AG09319 (cell line): ENCODE data around the gene RASSF1.

Source experiments
- DNase-seq: peaks from one replicate; pipeline ENCODE4 v3.0.0-alpha.2; 2010; ENCODE audit warnings: low read depth; ENCODE audit errors: extremely low read depth
- CTCF ChIP-seq: IDR thresholded peaks from 2 replicates; pipeline ENCODE4 v1.5.1; 2011; ENCODE audit warnings: low read depth, mild to moderate bottlenecking, inconsistent platforms, low read length, moderate library complexity

RASSF1 gene

GRCh38 chr3:50374363-50375257 lies 34.0 kb upstream of the RASSF1 start:
- no peak for TF ChIP-seq CTCF
- DNase-seq: no peak

DNA sequence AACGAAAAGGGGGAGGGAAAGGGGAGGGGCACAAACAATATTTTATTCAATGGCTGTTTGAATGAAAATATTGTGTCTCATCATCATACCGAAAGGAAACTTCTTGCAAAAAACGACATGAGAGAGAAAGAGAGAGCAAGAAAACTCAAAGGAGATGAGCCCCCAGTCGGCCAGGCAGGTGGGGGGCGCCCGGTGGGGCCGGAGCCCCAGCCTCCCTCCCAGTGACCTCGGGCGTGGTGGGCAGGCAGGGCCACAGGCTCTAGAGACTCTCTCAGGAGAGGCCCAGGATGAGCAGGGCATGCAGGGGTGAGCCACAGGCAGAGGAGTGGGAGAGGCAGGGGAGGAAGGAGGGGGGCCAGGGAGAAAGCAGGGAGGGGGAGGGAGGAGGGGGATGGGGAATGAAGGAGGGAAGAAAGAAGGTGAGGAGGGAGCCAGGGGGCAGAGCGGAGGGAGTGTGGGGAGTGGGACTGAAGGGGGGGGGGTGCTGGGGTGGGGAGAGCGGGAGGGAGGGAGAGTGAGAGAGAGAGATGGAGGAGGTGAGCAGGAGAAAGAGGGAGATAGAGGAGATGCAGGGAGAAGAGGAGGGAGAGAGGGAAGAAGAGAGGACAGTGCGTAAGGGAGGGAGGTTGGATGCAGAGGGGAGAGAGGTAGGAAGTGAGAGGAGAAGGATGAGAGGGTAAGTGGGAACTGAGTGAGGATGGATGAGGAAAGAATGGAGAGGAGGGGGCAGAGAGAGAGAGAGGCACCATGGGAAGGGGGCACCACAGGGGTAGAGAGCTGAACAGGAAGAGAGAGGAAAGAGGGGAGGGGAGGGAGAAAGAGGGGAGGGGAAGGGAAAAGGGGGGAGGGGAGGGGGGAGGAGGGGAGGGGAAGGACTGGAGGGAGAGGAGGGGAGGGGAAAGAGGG lies 32.8 kb upstream of the RASSF1 start:
- TF ChIP-seq CTCF: no peak
- DNase-seq: no peak

GRCh38 chr3:50372349-50372748 lies 31.7 kb upstream of the RASSF1 start:
- no peak for TF ChIP-seq CTCF
- no peak for DNase-seq

DNA sequence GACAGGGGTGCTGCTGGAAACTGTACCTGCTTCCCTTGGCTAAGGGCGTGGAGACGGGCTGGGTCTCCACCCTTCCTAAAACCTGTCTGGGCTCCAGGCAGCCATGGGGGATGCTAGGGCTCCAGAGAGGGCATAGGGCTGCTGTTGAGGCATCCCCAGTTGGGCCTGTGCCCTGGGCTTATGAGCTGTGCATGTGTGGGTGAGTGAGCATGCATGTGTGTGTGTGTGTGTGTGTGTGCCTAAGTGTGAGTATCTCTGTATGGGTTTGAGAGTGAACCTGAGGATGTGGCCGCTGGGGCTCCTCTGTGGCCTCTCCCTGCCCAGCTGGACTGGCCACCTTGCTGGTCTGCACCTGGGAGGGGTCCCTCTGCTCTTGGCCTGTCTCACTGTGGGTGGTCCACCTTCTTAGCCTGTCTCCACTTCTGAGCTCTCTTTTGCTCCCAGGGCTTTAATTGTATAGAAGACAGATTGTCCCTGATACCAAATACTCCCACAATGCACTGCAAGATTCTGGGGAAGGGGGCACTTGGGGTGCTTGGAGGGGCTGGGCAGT lies 30.6 kb upstream of the RASSF1 start:
- TF ChIP-seq CTCF: no peak
- no peak for DNase-seq

DNA sequence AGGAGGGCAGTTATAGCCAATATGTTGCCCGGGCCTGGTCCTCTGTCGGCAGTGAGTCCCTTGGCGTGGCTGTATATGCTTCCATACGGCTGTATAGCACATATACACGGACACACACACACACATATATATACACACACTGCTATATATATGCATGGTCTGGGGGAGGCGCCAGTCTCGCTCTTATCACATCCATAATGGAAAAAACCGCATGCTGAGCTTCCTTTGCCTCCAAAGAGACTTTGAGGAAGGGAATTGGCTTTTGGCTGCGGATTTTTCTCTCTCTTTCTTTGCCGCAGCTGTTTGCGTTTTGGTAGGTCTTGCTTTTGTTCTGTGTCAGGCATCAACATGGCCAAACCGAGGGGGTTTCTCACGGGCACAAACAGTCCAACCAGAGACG lies 30.0 kb upstream of the RASSF1 start:
- no peak for DNase-seq
- TF ChIP-seq CTCF: peak; percentile 3; the same call in 1 of the 2 replicates

GRCh38 chr3:50369012-50369670 lies 28.5 kb upstream of the RASSF1 start:
- DNase-seq: no peak
- no peak for TF ChIP-seq CTCF
